ENCODE data around the gene RNASEH2A.

RNASEH2A gene

DNA sequence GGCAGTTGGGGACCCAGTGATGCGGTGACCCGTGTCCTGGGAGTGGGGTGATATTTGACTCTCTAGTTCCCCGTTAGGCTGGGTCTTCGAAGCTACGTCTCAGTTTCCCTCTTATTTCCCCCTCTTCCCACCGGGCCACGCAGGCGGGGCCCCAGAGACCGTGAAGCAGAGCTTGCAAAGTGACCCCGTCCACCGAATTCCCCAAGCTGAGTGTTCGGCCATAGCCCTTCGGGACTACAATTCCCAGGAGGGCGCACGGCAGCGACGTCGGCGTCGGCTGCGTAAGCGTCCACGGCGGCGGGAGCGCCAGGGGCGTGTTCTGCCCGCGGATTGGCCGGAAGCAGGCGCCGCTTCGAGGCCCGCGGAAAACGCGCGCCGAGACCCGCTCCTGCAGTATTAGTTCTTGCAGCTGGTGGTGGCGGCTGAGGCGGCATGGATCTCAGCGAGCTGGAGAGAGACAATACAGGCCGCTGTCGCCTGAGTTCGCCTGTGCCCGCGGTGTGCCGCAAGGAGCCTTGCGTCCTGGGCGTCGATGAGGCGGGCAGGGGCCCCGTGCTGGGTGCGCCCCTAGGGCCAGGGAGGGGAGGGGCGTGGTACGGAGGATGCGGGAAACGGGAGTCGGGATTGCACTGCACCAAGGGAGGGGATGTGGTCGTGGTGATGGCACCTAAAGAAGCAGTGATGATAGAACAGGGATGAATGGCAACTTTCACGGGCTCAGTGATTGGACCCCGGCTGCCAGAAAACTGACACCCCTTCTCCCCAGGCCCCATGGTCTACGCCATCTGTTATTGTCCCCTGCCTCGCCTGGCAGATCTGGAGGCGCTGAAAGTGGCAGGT lies at the start of gene RNASEH2A:
Gene RNASEH2A, plus strand, starts transcription at position 343 of the 840 bp plus-strand sequence. Its CDS starts 90 bp downstream, at position 433.
- DNase-seq (ENCODE audit: low read depth, low spot score), result peak; percentile 64

DNA sequence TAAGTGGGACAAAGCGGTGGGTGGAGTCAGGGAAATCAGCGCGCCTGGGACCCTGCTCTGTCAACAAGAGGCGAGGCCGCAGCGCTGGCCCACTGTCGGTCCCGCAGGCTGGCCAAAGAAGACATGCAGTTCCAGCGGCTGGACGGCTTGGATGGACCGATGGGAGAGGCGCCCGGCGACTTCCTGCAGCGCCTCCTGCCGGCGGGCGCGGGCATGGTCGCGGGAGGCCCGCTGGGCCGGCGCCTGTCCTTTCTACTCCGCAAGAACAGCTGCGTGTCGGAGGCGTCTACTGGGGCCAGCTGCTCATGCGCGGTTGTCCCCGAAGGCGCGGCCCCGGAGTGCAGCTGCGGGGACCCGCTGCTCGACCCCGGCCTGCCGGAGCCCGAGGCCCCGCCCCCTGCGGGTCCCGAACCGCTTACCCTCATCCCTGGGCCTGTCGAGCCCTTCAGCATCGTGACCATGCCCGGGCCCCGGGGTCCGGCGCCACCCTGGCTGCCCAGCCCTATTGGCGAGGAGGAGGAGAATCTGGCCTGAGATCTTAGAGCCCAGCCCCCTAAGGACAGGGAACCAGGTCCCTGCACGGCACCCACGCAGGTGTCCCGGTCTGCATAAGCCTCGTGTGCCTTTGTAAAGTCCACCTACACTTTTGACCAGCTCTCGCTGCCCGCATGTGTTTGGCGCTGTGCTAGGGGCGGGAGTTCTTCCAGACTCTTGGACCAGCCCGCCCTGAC lies 48.7 kb upstream of the RNASEH2A start:
- peak; percentile 34 for DNase-seq (ENCODE audit: low read depth, low spot score)

DNA sequence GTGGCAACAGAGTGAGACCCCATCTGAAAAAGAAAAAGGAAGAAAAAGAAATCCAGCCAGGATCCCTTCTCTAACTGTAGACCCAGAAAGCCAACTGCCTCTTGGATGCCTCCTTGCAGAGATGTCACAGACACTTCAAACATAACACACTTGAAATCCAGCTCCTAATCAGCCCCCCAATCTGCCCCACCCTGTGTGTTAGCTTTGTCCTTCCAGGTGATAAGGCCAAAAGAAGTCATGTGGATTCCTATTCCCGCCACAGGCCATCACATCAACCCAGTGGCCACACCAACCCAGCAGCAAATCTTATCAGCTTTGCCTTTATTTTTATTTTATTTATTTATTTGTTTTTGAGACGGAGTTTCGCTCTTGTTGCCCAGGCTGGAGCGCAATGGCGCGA lies 46.7 kb upstream of the RNASEH2A start:
- DNase-seq (ENCODE audit: low read depth, low spot score), result no peak

DNA sequence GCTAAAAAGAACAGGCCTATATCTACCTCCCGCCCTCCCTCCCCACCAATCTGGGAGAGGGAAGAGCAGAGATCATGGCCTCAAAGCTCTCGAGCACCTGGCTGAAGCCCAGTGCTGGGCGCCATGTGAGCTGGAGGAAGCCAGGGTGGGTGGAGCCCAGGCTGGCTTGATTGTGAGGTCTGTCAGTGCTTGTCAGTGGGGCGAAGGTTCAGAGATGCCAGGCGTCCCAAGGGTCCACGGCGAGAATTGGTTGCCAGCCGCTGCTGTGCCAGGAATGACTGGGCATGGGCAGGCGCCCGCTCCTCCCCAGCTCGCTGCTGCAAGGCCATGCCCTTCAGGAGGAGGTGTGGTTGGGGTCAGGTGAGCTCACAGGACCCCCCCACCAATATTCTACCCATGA lies 43.3 kb upstream of the RNASEH2A start:
- no peak for DNase-seq (ENCODE audit: low read depth, low spot score)

DNA sequence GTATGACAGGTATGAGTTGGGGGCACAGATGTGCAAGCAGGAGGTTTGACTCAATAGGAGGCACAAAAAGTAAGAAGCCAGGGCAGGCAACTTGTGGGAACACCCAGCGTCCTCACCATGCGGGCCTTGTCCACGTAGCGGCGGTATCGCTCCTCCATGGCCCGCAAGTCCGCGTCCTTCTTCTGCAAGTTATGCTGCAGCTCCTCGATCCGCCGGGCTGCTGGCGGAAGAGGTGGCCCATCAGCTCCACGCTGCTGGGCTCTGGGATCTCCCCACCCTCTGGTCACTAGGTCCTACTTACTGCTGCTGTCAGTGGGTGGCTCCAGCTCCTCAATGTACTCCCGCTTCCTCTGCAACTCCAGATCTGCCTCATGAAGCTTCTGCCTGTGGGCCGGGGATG lies 41.7 kb upstream of the RNASEH2A start:
- no peak for DNase-seq (ENCODE audit: low read depth, low spot score)

DNA sequence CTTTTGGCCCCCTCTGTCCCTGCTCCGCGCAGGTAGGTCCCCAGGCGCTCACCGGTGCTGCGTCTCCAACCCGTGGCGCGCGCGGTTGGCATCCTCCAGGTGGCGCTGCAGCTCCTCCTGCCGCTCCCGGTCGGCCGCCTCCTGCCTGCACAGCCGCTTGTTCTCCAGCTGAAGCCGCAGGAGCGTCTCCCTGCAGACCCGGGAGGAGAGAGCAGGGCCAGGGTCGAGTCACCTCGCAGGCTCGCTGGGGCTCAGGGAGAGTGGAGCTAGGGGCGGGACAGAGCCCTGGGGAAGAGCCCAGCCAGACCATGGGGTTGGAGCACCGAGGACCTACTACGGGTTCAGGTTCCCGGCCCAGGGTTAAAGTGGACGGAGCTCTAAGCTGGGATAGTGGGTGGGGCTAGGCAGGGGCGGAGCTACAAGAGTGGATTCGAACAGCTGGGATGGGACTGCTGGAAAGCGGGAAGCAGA lies 40.3 kb upstream of the RNASEH2A start:
- no peak for DNase-seq (ENCODE audit: low read depth, low spot score)

DNA sequence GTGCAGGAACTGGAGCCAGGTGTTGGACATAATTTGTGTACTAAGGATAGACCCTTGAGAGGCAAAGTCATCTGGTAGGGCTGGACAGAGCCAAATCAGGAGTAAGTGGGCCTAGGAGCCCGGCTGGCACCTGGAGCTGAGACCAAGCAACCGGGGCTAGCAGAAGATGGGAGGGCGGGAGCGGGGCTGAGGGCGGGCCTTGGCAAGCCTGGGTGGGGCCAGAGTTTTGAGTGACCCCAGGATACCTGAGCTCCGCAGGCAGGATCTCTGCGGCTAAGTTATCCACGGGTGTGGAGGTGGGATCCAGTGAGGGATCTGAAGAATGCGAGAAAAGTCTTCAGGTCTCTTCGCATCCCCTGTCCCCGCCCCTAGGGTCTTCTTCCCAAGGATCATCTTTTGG lies 39.2 kb upstream of the RNASEH2A start:
- DNase-seq (ENCODE audit: low read depth, low spot score), result no peak

DNA sequence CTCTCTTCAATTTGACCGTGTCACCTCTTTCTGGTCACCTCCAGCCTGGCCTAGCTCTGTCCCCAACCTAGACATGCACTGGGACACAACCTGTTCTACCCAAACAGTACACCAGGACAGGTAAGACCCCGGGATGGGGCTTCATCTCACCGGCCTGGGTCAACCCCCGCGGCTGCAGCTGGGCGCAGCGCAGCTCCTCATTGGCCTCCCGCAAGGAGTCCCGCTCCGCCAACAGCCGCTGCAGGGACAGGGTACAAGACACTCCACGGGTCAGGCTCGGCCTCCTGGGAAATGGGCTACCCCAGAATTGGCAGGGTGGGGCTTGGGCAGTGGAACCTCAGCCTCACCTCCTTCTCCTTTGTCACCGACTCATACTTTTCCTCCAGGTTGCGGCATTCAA lies 38.7 kb upstream of the RNASEH2A start:
- DNase-seq (ENCODE audit: low read depth, low spot score), result no peak

DNA sequence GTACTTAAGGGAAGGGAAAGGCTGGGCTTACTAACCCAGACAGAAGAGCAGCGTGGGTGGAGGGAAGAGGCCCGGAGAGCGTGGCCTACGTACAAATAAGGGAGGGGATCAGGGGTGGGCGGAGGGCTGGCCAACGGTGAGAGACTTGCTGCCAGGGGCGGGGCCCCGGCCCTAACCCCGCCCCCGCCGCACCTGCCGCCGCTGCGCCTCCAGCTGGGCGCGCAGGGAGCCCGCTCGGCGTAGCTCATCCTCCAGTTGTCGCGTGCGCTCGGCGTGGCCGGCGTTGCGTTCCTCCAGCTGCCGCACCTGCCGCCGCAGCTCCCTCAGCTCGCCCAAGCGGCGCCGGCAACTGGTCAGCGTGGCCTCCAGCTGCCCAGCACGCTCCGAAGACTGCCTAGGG lies 36.7 kb upstream of the RNASEH2A start:
- no peak for DNase-seq (ENCODE audit: low read depth, low spot score)

DNA sequence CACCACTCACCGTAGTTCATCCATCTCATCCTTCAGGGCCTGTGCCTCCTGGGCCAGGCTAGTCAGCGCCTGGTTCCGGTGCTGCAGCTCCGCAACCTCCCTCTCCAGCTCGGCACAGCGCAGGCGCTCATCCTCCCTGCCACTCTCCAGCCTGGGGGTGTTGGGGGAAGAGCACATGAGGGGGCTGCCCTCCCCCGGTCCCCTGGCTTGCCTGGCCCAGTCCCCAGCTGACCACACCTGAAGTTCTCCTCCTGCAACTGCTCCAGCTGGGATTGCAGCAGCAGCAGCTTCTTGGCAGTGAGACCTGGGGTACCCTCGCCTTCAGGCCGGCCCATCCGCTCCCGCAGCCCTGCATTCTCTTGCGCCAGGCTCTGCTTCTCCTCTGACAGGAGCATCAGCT lies 35.5 kb upstream of the RNASEH2A start:
- no peak for DNase-seq (ENCODE audit: low read depth, low spot score)

DNA sequence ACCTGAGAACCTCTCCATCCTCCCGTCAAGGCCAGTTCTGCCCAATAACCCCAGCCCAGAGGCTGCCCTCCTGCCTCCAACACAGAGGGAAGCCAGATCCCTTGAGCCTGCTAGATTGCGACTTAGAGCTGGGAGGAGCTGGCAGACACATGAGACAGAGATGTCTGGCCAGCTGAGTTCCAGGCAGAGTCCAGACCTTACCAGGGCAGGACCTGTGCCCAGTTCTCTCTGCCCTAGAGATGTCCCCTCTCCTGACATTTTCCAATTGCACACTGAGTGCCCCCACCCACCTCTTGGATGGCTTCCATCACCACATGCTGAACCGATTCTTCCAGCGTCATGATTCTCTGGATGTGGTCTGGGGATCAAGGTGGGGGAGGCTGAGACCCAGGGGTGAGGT lies 34.1 kb upstream of the RNASEH2A start:
- no peak for DNase-seq (ENCODE audit: low read depth, low spot score)

DNA sequence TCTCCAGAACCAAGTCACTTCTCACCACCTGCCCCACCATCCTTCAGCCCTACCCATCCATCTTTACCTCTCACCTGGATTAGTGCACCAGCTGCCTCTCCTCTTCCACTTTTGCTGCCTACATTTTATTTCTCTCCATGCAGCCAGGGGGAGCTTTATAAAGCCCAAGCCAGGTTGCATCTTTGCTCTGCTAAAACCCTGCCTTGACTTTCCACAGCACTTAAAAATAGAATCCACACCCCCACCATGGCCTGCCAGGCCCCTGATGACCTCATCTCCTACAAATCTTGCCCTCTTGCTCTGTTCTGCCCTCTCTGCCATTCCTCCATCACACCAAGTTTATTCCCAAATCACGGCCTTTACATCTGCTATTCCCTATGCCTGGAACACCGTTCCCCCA lies 32.8 kb upstream of the RNASEH2A start:
- DNase-seq (ENCODE audit: low read depth, low spot score), result no peak

DNA sequence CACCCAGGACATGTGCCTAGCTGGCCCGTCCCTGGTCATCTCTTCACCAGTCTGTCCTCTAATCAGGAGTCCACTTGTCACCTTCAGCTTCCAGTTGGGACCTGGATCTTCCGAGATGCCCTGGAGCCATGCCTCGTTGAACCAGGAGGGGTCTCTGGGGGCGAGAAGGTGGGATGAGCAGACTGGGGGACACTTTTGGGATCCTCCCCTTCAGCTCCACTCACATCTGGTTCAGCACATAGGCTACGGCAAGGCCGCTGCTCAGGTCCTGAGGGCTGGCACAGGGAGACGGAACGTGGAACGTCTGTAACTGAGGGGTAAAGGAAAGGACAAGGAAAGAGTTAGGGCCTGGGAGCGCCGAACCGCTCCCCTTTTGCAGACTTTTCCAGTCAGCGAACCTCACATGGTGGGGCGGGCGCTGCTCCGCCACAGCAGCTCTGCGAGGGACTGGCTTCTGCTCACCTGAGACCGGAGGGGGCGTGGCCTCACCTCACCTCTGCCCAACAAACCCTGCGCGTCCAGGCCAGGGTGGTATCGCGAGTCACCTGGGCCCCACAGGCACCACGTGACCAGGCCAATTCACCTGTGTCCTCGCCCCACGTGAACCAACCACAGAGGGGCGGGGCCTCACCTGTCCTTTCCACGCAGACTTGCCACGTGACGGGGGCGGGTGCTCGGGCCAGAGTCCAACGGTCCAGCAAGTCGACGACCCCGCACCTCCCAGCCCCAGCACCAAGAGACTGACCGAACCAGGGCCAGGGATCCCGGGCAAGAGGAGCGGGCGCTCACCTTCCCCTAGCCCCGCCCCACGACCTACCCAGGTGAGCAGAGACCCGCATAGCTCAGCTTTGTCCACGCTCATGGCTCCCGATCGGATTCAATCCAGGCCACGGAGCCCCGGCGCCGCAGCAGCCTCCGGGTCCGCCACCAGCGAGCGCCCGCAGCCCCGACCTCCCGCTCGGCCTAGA lies 31.5 kb upstream of the RNASEH2A start, which contains the start of gene HOOK2:
Gene HOOK2, minus strand, starts transcription at position 965 of the 968 bp plus-strand sequence. Its CDS starts 103 bp downstream, at position 862.
- DNase-seq (ENCODE audit: low read depth, low spot score), result no peak

DNA sequence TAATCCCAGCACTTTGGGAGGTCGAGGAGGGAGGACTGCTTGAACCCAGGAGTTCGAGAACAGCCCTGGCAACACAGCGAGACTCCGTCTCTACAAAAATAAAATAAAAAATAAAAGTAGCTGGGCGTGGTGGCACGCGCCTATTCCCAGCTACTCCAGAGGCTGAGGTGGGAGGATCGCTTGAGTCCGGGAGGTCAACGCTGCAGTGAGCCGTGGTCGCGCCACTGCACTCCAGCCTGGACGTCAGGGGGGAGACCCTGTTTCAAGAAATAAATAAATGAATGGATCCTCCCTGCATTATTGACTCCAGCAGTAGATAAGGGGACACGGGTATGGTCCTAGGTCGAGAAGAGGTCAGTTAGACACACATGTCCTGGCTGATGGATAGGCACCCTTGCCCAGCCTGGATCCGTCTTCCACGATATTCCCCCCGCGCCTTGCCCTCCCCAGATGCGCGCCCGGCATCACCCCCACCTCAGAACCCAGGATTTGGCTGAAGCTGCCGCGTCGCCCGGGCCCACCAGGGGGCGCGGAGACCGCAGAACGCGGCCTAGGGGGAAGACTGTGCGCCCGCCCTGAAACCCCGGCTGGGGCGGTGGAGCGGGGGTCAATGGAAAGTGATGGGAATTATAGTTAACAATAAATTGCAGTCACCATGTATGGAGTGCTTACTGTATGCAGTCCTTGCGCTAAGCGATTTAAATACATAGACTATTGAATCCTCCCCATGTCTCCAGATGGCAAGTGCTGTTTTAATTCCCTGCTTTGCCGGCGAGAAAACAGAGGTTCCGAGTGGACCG lies 29.0 kb upstream of the RNASEH2A start:
- peak; percentile 64 for DNase-seq (ENCODE audit: low read depth, low spot score)

DNA sequence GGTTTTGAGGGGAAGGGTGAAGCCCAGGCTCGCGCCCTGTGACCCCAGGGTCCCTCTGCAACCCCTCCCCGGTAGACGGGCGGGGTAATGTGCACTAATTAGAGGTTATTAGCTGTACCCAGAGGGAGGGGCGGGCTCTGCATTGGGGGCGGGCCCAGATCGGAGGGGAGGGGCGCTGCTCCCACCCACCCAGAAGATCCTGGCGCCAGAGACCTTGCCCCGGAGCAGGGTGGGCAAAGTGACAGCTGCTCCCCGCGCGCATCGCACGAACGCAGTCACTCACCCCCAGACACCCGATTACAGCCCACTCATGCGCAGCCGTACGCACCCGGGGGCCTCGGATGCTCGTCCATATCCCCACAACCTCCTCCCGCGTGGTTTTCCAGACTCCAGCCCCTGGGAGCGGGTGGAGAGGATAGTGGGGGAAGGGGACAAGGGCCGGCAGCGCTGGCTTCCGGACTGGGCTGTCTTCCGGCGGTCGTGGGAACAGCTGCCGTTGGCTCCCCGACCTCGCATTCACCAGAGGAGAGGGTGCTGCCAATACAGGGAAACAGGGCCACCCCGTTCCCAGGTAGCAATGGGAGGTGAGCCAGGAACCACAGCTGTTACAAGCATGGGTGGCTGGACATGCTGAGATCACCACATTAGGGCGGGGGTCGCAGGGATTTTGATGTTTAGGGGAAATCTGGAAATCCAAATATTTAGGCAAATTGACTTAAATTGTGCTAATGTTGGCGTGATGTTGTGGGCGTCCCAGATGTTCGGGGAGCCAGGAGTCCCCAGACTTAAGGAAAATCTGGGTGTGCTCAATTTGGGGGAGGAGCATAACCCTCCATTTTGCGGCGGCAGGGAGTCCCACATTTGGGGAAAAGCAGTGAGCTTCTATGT lies 28.1 kb upstream of the RNASEH2A start:
- DNase-seq (ENCODE audit: low read depth, low spot score), result no peak

DNA sequence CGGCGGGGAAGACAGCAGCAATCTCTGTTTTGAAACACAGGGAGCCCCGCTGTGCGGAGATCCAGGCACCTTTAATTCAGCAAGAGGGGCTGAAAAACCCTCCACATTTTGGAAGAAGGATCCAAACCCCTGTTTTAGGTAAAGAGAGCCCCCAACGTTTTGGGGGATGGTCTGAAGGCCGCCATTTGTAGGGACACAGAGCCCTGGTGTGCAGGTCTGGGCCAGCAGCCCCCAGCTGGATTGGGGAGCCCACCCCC lies 27.6 kb upstream of the RNASEH2A start:
- no peak for DNase-seq (ENCODE audit: low read depth, low spot score)

DNA sequence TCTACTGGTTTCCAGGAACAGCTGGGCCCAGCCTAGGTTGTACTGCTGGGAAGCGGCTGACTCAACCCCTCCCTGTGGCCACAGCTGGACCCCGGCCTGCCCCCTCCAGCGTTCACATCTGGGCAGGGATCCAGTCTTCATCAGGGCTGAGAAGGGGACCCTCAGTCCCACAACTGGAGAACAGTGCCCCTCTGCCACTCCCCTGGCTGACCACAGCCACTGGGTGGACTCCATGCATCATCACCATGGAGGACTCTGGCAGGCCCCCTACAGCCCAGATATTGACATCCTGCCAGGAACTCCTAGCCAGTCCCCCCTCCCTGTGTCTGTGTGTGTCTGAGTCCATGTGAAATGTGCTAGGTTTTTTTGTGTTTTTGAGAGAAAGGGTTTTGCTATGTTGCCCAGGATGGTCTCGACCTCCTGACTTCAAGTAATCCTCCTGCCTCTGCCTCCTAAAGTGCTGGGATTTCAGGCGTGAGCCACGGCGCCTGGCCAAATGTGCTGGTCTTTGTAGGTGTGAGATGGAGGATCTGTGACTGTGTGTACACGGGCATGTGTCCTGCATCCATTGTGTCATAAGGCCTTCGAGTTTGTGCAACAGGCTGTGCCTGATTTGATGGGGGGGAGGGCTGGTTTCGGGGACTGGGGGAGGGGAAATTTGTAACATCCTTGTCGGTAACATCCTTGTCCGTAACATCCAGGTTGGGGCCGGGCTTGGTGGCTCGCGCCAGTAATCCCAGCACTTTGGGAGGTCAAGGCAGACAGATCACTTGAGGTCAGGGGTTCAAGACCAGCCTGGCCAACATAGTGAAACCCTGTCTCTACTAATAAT lies 27.0 kb upstream of the RNASEH2A start:
- DNase-seq (ENCODE audit: low read depth, low spot score), result no peak

DNA sequence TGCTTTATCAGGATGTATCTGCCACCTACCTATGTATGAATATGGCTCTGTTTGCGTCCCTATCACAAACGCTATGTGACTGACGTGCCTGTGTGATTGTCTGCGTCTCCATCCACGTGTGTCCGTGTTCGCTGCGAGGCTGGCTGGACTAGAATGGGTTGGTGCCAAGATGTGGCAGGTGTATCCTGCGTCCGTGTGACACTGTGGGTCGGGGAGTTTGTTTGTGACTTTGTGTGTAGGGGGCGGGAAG lies 24.3 kb upstream of the RNASEH2A start:
- no peak for DNase-seq (ENCODE audit: low read depth, low spot score)

Data from activated naive CD8-positive, alpha-beta T cell treated with anti-CD3 and anti-CD28 coated beads, Interleukin-2, amount 50 U/mL, for 16 hours (primary cell).